ENCODE measurements around the gene CCDC24.

DNA sequence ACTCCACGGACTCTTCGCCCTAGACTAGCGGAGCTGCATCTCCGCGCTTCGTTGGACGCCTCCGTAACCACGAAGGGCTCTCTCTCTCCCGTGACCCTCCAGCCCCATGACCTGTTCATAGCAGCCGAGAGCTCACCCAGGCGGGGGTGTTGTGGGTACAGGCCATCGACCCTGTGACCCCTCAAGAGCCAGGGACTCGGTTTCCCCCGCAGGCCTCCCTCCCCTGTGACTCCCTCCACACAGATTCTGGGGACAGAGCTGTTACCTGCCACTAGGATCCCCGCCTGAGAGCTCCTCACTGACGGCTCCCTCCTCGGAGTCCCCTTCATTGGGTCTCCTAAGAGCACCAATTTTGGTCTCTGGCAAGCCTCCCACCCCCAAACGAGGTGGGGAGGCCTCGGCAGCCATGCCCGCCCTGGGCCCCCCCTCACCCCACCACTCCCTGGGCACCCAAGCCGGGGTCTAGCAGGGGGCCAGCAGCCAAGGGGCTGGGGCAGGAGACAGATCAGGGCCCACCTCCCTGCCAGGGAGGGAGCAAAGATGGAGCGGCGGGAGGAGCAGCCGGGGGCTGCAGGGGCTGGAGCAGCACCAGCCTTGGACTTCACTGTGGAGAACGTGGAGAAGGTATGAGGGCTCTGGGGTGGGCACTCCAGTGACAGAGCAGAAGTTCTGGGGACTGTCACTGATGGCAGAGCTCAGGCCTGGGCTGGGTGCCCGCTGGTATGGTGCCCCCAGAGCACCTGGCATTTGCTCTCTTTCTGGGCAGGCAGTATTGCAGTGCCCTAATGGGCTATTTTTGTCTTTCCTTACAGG, 44.1 kb upstream of the CCDC24 start:
- TF ChIP-seq, protein P1, sequence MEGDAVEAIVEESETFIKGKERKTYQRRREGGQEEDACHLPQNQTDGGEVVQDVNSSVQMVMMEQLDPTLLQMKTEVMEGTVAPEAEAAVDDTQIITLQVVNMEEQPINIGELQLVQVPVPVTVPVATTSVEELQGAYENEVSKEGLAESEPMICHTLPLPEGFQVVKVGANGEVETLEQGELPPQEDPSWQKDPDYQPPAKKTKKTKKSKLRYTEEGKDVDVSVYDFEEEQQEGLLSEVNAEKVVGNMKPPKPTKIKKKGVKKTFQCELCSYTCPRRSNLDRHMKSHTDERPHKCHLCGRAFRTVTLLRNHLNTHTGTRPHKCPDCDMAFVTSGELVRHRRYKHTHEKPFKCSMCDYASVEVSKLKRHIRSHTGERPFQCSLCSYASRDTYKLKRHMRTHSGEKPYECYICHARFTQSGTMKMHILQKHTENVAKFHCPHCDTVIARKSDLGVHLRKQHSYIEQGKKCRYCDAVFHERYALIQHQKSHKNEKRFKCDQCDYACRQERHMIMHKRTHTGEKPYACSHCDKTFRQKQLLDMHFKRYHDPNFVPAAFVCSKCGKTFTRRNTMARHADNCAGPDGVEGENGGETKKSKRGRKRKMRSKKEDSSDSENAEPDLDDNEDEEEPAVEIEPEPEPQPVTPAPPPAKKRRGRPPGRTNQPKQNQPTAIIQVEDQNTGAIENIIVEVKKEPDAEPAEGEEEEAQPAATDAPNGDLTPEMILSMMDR (IDR thresholded peaks at IDR 0.05; ENCODE audit: low read length), result no peak
- TF ChIP-seq EZH2 (optimal IDR thresholded peaks at IDR 0.05; ENCODE audit: low read depth, low read length), result no peak

Data from MM.1S (cell line).